ENCODE data around the gene FAM149A. TPM values are rescaled to one million over a fixed set of nuclear protein-coding genes. Genes with fewer than 3 reads are reported as not detected.

The FAM149A gene
- polyA plus RNA-seq, 1 donor (not counting 4 experiments of a cell fraction or from before 2014, with no cell fraction given): 0.41 TPM

- FAIRE-seq: no peak
- Histone ChIP-seq H3K9me1 (ENCODE audit: control insufficient read depth, extremely low read depth, insufficient read depth, low read length) (no peaks in the 10 kb centered on the region), H3K4me3 (ENCODE audit: control insufficient read depth in 2 of 3, extremely low read depth in 1 of 3, insufficient read depth in 2 of 3, low read depth in 1 of 3, low read length in 3 of 3) (no peak overlapping the region), H3K79me2 (ENCODE audit: control insufficient read depth, insufficient read depth, low read length) (no peaks in the 10 kb centered on the region), H3K4me1 (ENCODE audit: control insufficient read depth, extremely low read depth, insufficient read depth, low read length) (no peaks in the 10 kb centered on the region), H3K27me3 (ENCODE audit: control insufficient read depth, extremely low read depth, insufficient read depth, low read length) (peaks cover 4% of the 10 kb centered on the region), H4K20me1 (ENCODE audit: control insufficient read depth, extremely low read depth, insufficient read depth, low read length) (no peaks in the 10 kb centered on the region), H3K9ac (ENCODE audit: control insufficient read depth, extremely low read depth, insufficient read depth, low read length) (no peak overlapping the region), H3K36me3 (ENCODE audit: control insufficient read depth in 2 of 2, extremely low read depth in 1 of 2, insufficient read depth in 2 of 2, low read length in 2 of 2) (no peaks in the 10 kb centered on the region), H2AFZ (ENCODE audit: control insufficient read depth, low read length) (no peak overlapping the region), H3K9me3 (ENCODE audit: control insufficient read depth, low read depth, low read length) (no peaks in the 10 kb centered on the region), H3K4me2 (ENCODE audit: control insufficient read depth, extremely low read depth, insufficient read depth, low read depth, low read length) (peak overlapping the region; percentile 28), H3K27ac (ENCODE audit: control insufficient read depth, insufficient read depth, low read length) (no peak overlapping the region)
- TF ChIP-seq EZH2 (IDR thresholded peaks at IDR 0.05; ENCODE audit: low read length) (no peak), CTCF (optimal IDR thresholded peaks at IDR 0.05 in 1 of 3, IDR thresholded peaks at IDR 0.05 in 1 of 3, conservative IDR thresholded peaks at IDR 0.05 in 1 of 3; ENCODE audit: extremely low read depth in 1 of 3, insufficient read depth in 2 of 3, low read length in 3 of 3) (no peak)
- DNase-seq (ENCODE audit: low read depth, low spot score): no peak
- dilution Hi-C loops (cut with MboI; ENCODE audit: extremely low pct_ligation_motif_present, low sequenced_read_pairs): no loop called here
Measured at GRCh38 chr4:186161138-186161537, 56.6 kb downstream of the FAM149A start.

GRCh38 chr4:186166852-186167512, 62.5 kb downstream of the FAM149A start:
- no peak overlapping the region for H2AFZ ChIP-seq (ENCODE audit: control insufficient read depth, low read length)
- H3K27me3 ChIP-seq (ENCODE audit: control insufficient read depth, extremely low read depth, insufficient read depth, low read length): peaks cover 4% of the 10 kb centered on the region
- TF ChIP-seq CTCF (optimal IDR thresholded peaks at IDR 0.05 in 1 of 3, IDR thresholded peaks at IDR 0.05 in 1 of 3, conservative IDR thresholded peaks at IDR 0.05 in 1 of 3; ENCODE audit: extremely low read depth in 1 of 3, insufficient read depth in 2 of 3, low read length in 3 of 3) (no peak), EZH2 (IDR thresholded peaks at IDR 0.05; ENCODE audit: low read length) (no peak)
- H3K79me2 ChIP-seq (ENCODE audit: control insufficient read depth, insufficient read depth, low read length): no peaks in the 10 kb centered on the region
- H3K9me3 ChIP-seq (ENCODE audit: control insufficient read depth, low read depth, low read length): no peaks in the 10 kb centered on the region
- H3K9me1 ChIP-seq (ENCODE audit: control insufficient read depth, extremely low read depth, insufficient read depth, low read length): no peaks in the 10 kb centered on the region
- no peaks in the 10 kb centered on the region for H3K36me3 ChIP-seq (ENCODE audit: control insufficient read depth in 2 of 2, extremely low read depth in 1 of 2, insufficient read depth in 2 of 2, low read length in 2 of 2)
- H3K4me3 ChIP-seq (ENCODE audit: control insufficient read depth in 2 of 3, extremely low read depth in 1 of 3, insufficient read depth in 2 of 3, low read depth in 1 of 3, low read length in 3 of 3): no peak overlapping the region
- no peaks in the 10 kb centered on the region for H4K20me1 ChIP-seq (ENCODE audit: control insufficient read depth, extremely low read depth, insufficient read depth, low read length)
- dilution Hi-C loops (cut with MboI; ENCODE audit: extremely low pct_ligation_motif_present, low sequenced_read_pairs): no loop called here
- H3K4me1 ChIP-seq (ENCODE audit: control insufficient read depth, extremely low read depth, insufficient read depth, low read length): no peaks in the 10 kb centered on the region
- no peak overlapping the region for H3K9ac ChIP-seq (ENCODE audit: control insufficient read depth, extremely low read depth, insufficient read depth, low read length)
- FAIRE-seq: no peak
- no peak overlapping the region for H3K4me2 ChIP-seq (ENCODE audit: control insufficient read depth, extremely low read depth, insufficient read depth, low read depth, low read length)
- no peak overlapping the region for H3K27ac ChIP-seq (ENCODE audit: control insufficient read depth, insufficient read depth, low read length)
- DNase-seq (ENCODE audit: low read depth, low spot score): no peak

Data from keratinocyte (primary cell).